Measurements from ENCODE around the gene PMPCB.
A peak's percentile ranks its signal among the peaks of the same experiment; 100 is the strongest.
"Not testable (repeated sequence)": the region's sequence is repeated elsewhere in the genome, so short reads cannot be mapped to it uniquely, and the experiment has no call there.

PMPCB gene, protein sequence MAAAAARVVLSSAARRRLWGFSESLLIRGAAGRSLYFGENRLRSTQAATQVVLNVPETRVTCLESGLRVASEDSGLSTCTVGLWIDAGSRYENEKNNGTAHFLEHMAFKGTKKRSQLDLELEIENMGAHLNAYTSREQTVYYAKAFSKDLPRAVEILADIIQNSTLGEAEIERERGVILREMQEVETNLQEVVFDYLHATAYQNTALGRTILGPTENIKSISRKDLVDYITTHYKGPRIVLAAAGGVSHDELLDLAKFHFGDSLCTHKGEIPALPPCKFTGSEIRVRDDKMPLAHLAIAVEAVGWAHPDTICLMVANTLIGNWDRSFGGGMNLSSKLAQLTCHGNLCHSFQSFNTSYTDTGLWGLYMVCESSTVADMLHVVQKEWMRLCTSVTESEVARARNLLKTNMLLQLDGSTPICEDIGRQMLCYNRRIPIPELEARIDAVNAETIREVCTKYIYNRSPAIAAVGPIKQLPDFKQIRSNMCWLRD

DNA sequence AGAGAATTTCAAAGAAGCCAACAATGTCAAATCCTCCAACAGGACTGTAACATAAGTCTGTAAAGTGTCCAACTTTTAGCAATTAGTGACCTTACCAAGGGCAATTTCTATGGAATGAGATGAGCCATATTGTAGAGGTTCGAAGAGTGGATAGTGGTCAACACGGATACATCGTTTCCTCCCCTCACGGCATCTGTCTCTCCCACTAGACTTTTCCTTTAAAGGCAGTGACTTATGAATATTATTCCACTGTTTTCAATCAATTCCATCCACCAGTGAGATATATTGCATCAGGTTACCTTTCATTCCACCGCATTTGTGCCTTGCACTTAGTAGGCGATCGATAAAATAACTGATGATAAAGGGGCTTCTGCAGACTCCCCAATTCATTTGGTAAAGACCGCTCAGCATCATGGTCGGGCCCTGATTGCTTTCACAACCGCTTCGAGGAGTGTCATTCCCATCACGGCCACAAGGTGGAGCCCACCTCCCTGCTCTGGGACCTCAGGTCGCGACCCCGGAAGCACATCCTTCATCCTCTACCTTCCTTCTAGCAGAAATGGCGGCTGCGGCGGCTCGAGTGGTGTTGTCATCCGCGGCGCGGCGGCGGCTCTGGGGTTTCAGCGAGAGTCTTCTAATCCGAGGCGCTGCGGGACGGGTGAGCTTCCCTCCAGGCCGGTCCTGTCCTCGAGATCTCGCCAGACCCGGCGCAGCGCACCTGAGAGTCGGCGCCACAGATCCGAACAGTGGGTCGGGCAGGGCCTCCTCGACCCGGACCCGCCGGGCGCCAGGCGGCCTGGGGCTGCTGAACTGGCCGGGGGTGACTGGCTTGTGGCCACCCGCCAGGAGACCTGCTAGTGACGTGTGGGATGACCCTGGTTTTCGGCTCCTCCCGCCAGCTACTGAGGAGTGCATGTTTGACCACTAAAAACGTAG, at the start of gene PMPCB:
Gene PMPCB, plus strand, starts transcription at position 535 of the 936 bp plus-strand sequence. Its CDS starts 25 bp downstream, at position 560.
- peak; percentile 87 to 95 (median 87) for DNase-seq (ENCODE audit: low read depth in 2 of 3, low spot score in 2 of 3)

DNA sequence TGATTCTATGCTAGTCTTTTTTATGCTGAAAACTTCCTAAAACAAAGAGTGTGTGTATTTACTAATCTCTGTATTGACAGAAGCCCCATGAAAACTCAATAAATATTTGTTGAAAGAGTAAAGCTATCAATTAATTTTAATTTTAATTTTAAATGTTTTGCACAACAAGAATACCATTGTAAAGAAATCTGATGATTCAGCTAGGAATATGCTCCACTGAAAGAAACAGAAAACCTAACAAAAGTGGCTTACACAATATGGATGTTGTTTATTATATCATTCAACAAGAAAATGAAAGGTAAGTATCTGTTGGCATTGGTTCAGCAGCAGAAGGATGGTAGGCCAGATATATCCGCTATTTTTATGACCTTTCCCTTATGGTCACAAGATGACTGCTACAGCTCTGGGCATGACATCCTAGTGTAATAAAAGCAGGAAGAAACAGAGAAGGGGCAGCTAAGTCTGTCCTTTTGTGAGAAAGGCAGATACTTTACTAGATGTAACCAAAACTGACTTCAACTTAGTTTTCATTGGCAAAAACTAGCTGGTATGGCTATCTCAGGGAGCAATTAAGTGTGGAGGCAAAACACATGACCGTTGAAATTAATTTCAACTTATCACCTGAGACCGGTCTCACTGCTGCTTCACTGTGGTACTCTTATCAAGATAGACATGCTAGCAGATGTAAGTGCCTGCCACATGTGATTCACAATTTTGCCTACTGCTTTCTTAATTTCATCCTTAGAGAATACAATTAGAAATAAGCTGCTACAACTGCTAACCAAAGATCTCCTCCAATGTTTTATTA, 43.3 kb upstream of the PMPCB start:
- not testable (repeated sequence) for DNase-seq (ENCODE audit: low read depth in 2 of 3, low spot score in 2 of 3)

DNA sequence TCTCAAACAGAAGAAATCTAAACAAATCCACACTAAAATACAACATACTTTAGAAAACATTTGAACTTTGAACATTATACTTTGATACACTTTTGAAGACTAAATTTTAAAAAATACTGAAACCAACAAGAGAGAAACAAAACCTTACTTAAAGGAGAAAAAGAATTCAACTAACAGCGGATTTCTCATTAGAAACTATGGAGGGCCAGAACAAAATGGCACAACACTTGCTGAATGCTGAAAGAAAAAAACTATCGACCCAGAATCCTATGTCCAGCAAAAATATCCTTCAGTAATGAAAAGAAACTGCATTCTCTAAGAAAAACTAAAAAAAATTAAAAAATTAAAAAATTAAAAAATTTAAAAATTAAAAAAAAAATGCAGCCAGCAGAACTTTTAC, 33.2 kb upstream of the PMPCB start:
- not testable (repeated sequence) for DNase-seq (ENCODE audit: low read depth in 2 of 3, low spot score in 2 of 3)

DNA sequence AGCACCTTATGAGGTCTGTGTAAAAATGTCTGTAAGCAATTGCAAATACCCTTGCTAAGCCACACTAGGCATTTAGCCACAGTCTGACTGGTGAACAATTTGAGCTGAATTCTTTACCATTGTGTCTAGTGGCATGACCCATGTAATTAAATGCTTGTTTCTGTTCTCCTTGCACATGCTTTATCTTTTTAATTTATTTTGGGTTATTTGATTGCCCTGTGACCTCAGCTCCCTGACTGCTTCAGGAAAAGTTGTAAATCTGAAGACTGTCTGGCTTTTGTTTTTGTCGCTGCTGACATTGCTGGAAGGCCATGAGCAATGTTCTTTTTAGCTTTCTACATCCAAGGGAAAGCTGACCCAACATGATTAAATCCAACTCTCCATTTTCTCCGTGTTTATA, 31.0 kb upstream of the PMPCB start:
- DNase-seq (ENCODE audit: low read depth in 2 of 3, low spot score in 2 of 3), result not testable (repeated sequence)

DNA sequence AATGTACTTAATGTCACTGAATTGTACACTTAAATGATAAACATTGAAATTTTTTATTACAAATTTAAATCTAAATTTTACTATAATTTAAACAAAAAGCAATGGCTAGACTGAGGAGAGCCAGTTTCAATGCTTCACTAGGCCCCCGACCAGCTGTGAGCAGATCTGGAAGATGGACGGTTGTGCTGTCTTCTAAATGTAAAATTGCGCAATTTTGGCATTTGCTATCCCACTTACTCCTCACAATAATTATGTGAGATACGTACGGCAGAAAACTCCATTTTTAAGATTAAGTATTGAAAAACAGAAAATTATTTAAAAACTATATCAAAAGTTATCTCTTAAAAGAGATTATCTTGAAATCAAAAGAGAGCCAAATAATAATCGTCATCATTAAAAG, 23.9 kb upstream of the PMPCB start:
- DNase-seq (ENCODE audit: low read depth in 2 of 3, low spot score in 2 of 3), result not testable (repeated sequence)

DNA sequence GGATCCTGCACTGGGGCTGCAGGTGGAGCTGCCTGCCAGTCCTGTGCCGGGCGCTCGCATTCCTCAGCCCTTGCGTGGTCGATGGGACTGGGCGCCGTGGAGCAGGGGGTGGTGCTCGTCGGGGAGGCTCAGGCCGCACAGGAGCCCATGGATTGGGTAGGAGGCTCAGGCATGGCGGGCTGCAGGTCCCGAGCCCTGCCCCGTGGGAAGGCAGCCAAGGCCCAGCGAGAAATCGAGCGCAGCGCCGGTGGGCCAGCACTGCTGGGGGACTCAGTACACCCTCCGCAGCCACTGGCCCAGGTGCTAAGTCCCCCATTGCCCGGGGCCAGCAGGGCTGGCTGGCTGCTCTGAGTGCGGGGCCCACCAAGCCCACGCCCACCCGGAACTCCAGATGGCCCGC, 22.4 kb upstream of the PMPCB start:
- not testable (repeated sequence) for DNase-seq (ENCODE audit: low read depth in 2 of 3, low spot score in 2 of 3)

DNA sequence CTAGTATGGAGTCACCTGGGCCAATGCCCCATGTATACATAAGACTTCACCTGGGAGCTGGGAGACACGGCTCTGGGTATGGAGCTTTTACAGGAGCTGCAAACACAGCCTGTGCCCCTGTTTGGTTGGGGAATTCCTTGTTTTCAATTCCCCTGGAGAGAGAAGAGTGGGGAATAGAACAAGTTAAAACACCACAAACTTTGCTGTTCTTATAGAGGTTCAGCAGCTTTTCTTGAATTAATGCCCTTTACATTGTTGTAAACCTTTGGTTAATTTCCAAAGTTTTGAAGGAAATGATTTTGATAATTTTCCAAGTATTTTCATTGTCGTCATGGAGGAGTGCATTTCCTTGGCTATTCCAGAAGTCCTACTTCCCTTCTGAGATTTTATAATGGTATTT, 19.0 kb upstream of the PMPCB start:
- DNase-seq (ENCODE audit: low read depth in 2 of 3, low spot score in 2 of 3), result not testable (repeated sequence)

DNA sequence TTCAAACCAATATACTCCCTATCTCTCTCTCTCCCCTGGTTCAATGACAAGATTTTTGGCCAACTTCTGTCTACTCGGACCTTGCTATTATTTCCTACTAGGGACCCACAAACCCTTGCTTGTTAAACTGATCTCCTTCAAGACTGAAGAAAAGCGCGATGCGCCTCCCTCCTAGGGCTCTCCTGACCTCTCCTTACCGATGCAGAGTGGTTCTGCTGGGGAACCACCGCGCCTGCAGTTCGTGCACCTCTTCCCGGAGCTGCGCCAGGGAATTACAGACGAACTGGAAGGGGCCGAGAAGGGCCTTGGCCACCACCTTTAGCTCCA, 17.6 kb upstream of the PMPCB start:
- peak in 1 of 3 experiments; percentile 7 for DNase-seq (ENCODE audit: low read depth in 2 of 3, low spot score in 2 of 3)

DNA sequence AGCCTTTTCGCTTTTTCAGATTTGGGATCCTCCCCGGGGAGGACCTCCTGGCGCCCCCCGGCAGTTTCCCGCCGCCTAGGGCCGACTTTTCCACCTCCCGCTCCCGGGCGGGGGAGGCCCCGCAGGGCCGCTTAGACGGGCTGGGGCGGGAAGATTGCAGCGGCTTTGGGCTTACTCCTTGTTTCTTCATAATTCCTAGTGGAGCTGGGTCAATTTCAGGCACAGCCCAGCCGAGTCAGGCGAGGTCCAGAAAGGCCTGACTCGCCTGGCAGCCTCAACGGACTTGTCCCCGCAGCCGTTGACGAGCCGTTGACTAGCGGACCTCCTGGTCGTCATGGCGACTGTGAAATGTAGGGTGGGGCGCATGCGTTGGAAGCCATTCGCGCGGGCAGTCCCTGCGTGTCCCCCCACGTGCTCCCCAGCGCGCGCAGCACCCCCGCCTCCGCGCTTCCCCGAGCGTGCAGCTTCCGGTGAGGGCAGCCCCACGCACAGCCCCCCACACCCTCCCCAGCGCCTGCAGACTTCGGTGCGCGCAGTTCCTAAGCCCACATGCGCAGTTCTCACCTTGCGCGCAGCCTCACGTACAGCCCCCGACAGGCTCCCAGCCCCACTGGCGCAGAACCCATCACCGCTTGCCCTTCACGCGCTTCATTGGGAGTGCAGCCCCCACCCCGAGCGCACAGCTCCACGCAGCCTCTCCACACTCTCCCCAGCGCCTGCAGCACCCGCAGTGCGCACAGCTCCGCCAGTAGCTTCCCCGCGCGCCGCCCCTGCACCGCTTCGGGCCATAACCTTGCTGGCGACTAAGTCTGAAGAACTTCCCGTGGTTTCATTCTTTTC, 17.1 kb upstream of the PMPCB start:
- DNase-seq (ENCODE audit: low read depth in 2 of 3, low spot score in 2 of 3), result peak; percentile 57 to 80 (median 70)

DNA sequence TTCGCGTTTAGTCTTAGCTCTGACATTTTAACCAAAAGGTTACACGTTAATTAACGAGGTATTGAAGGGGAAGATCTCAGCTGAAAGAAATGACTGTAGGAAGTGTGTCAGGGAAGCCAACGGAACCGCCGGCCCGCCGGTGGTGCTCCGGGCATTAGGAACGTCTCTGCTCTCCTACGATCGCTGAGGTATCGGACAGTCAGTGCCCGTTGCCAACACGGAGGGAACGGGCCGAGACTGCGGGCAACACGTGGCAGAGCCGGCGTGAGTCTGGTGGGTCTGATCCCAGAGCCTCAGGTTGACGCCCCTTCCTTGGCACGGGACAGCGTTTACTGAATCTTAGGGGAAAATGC, 16.5 kb upstream of the PMPCB start:
- DNase-seq (ENCODE audit: low read depth in 2 of 3, low spot score in 2 of 3), result peak in 1 of 3 experiments; percentile 10

DNA sequence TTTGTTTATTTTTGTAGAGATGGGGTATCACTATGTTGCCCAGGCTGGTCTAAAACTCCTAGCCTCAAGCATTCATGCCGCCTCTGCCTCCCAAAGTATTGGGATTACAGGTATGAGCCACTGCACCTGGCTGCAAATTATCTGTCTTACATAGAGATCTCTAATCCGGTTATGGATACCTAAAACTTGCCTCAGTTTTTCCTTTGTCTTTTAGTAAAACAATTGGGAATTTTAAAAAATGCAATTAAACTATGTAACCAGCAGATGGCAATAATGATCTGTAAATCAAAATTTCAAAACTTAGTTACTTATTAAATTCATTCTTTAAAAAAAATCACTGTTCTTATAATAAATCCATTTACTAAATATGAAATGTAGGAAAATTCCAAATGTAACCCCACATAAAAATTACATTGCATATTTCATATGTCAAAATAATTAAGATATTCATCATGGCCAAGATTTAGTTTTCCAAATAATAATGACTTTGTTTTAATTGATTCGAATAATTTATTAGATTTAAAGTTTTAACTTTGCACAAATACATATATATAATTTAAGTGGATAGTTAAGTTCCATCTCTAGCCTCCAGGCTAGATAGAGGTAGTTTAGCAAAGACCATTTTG, 14.3 kb upstream of the PMPCB start:
- DNase-seq (ENCODE audit: low read depth in 2 of 3, low spot score in 2 of 3), result not testable (repeated sequence)

DNA sequence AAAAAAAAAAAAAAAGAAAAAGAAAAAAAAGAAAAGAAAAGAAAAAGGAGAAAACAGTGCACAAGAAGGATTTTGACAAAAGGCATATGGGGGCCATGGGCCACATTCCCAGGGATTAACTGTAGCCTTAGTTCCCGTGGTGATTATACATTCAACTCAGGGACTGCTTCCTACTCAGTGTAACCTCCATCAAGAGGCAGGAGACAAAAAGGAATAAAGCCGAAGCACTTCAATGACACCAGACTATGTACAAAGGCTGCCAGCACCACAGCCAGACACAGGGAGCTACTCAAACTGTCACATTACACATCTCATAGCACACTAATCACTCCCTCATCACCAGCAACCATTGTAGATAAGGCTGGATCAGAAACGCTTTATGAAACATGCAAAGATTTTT, 5.1 kb upstream of the PMPCB start:
- DNase-seq (ENCODE audit: low read depth in 2 of 3, low spot score in 2 of 3), result no peak

DNA sequence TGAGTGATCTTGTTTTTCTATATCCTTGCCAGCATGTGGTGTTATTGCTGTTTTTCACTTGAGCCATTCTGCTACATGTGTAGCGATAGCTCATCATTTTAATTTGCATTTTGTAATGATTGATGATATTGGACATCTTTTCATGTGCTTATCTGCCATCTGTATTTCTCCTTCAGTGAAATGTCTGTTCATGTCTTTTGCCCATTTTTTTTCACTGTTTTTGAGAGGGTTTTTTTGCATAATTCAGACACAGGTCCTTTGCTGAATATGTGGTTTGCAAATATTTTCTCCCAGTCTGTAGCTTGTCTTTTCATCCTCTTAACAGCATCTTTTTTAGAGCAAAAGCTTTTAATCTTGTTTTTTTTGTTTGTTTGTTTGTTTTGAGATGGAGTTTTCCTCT, 3.7 kb upstream of the PMPCB start:
- DNase-seq (ENCODE audit: low read depth in 2 of 3, low spot score in 2 of 3), result no peak

DNA sequence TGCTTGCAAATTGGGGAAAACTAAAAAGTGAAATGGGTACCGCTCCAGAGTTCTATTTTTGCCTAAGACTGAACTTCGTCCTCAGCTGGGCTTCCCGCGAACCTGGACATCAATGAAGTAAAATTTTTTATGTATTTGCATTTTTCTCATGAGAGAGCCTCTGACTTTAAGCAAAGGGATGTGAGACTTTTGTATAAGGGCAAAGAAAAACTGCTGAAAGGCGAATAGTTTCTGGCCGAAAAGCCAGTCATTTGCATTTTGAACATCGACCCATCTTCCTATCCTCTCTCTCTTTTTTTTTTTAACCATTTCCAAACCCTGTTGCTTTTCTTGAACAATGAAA, 573 bp downstream of the PMPCB start:
- no peak for DNase-seq (ENCODE audit: low read depth in 2 of 3, low spot score in 2 of 3)

DNA sequence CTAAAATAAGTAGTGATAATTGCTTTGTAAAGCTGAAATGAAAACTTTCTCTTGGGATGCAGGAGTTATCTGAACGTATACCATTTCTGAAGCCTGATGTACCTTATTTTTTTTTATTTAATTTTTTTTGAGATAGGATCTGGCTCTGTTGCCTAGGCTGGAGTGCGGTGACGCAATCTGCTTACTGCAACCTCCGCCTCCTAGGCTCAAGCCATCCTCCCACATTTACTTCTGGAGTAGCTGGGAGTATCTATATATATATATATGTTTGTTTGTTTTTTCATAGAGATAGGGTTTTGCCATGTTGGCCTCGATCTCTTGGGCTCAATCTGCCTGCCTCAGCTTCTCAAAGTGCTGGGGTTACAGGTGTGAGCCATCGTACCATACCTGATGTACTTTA, 2.4 kb downstream of the PMPCB start:
- no peak for DNase-seq (ENCODE audit: low read depth in 2 of 3, low spot score in 2 of 3)

DNA sequence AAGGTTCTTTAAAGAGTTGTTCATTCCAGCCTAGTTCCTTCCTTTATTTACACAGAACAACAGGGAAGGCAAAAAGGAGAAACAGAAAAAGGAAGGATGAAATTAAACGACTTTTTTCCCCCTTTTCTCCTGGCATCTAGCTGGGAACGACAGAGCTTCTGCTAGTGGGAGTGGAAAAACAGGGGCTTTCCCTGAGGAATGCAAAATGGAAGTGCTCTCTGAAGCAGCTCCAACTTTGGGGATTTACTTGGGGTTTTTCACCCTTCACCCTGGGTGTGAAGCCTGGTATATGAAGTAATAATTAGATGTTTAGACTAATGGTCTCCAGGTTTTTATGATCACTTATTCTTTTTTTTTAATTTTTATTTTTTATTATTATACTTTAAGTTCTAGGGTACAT, 4.2 kb downstream of the PMPCB start:
- no peak for DNase-seq (ENCODE audit: low read depth in 2 of 3, low spot score in 2 of 3)

DNA sequence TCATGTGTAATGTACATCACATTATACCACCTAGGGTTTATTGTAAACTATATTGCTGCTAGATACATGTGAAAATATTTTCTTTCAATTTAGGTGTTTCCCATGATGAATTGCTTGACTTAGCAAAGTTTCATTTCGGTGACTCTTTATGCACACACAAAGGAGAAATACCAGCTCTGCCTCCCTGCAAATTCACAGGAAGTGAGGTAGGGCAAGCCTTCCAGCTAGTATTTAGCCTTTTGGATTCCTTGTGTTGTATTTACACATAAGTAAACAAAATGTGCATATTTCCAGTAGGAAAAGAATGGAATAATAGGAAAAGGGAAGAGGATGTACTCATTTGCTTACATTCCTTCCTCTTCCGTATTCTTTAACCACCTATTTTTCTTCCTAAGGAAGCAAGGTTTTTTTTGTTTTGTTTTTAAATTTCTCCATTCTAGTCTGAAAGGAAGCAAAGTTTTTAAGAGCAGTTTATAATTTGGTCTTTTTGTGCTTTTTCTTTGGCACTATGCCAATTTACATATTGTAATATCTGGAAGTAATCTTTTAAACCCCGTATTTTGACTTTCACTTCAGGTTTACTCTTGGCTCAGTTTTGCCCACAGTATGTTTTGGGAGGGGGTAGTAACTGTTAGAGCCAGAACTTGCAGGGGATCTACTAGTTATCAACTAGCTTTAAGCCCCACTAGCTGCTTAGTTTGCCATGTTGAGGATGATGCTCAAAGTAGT, 10.4 kb downstream of the PMPCB start:
- no peak for DNase-seq (ENCODE audit: low read depth in 2 of 3, low spot score in 2 of 3)

DNA sequence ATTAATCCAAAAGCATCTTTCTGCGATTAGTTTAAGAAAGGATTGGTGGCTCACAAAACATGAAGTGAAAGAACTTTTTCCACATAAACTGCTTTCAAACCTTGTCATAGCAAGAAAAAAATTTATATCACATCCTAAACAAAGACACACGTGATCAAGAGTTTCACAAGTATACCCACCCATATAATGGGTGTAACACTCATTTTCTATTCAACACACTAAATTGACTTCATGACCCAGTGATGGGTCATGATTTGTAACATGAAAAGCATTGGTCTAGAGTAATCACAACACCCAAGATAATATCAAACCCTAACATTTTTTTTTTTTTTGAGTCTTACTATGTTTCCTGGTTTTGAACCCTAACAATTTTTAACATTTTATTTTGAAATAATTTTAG, 17.6 kb downstream of the PMPCB start:
- DNase-seq (ENCODE audit: low read depth in 2 of 3, low spot score in 2 of 3), result no peak

DNA sequence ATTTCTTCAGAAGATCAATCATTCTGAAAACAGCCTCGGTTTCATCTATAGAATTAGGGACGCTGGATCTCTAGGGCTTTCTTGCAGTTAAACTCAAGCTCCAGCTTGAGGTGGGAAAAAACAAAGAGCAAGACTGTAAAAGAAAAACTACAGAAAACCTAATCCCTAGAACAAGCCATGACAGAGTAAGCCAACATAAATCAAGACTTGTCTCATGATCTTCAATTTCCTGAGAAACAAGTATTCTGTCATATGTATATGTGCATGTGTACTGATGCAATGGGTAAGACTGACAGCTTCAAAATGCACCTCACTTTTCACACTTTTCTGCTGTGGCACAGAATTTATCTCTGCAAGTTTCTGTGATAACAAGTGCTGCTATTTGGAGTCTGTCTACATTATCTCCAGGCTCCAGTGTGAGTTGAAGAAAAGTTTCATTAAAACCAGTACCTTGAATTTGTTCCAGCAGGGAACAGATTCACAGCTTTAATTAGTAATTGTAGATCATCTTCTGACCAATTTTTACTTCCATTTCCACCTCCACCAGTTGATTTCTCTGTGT, 19.2 kb downstream of the PMPCB start:
- DNase-seq (ENCODE audit: low read depth in 2 of 3, low spot score in 2 of 3), result no peak
